ENCODE data around the gene HIVEP1. TPM values are rescaled to one million over a fixed set of nuclear protein-coding genes. Genes with fewer than 3 reads are reported as not detected.

The HIVEP1 gene
- total RNA-seq, 4 donors from 2014 or later: 14.9 to 30.6 (median 22.2) TPM

- Histone ChIP-seq H3K9me3 (no peaks in the 10 kb centered on the region), H3K4me1 (peaks cover 0 to 10% (median 0%) of the 10 kb centered on the region in 4 donors), H3K27ac (no peak overlapping the region), H3K27me3 (no peaks in the 10 kb centered on the region), H3K36me3 (no peaks in the 10 kb centered on the region), H3K4me3 (no peak overlapping the region)
- no peak for DNase-seq (ENCODE audit: low spot score in 2 of 2)
- WGBS, 2 donors: 95 to 97% methylated on average over 9 of the region's 9 CpGs
- TF ChIP-seq CTCF (IDR thresholded peaks at IDR 0.05) (no peak), EP300 (IDR thresholded peaks at IDR 0.05) (no peak), POLR2A (IDR thresholded peaks at IDR 0.05) (no peak)
These were observed 57.9 kb downstream of the HIVEP1 start for GRCh38 chr6:12069891-12070529.

GRCh38 chr6:12071064-12071615 lies 59.0 kb downstream of the HIVEP1 start:
- 83 to 90% methylated on average over 2 of the region's 2 CpGs for WGBS, 2 donors
- H3K9me3 ChIP-seq: no peaks in the 10 kb centered on the region
- H3K4me1 ChIP-seq: peaks cover 0 to 6% (median 0%) of the 10 kb centered on the region in 4 donors
- H3K36me3 ChIP-seq: no peaks in the 10 kb centered on the region
- no peak for DNase-seq (ENCODE audit: low spot score in 2 of 2)
- H3K4me3 ChIP-seq: no peak overlapping the region
- H3K27ac ChIP-seq: no peak overlapping the region
- TF ChIP-seq POLR2A (IDR thresholded peaks at IDR 0.05) (no peak), CTCF (IDR thresholded peaks at IDR 0.05) (no peak), EP300 (IDR thresholded peaks at IDR 0.05) (no peak)
- no peaks in the 10 kb centered on the region for H3K27me3 ChIP-seq

- Histone ChIP-seq H3K4me1 (peaks cover 0 to 3% (median 0%) of the 10 kb centered on the region in 4 donors), H3K9me3 (no peaks in the 10 kb centered on the region), H3K27ac (no peak overlapping the region), H3K36me3 (no peaks in the 10 kb centered on the region), H3K27me3 (no peaks in the 10 kb centered on the region), H3K4me3 (no peak overlapping the region)
- no peak for TF ChIP-seq POLR2A (IDR thresholded peaks at IDR 0.05)
- peak in 2 of 5 experiments; percentile 22 to 32 for TF ChIP-seq CTCF (IDR thresholded peaks at IDR 0.05)
- no peak for TF ChIP-seq EP300 (IDR thresholded peaks at IDR 0.05)
- DNase-seq (ENCODE audit: low spot score in 2 of 2): no peak
- WGBS, 2 donors: 57 to 62% methylated on average over 9 of the region's 9 CpGs
These were observed 63.0 kb downstream of the HIVEP1 start for GRCh38 chr6:12075067-12075563.

GRCh38 chr6:12077021-12077710 lies 65.1 kb downstream of the HIVEP1 start:
- Histone ChIP-seq H3K4me3 (no peak overlapping the region), H3K4me1 (peaks cover 0 to 11% (median 0%) of the 10 kb centered on the region in 4 donors), H3K9me3 (no peaks in the 10 kb centered on the region), H3K27me3 (no peaks in the 10 kb centered on the region), H3K27ac (no peak overlapping the region), H3K36me3 (no peaks in the 10 kb centered on the region)
- no peak for DNase-seq (ENCODE audit: low spot score in 2 of 2)
- TF ChIP-seq CTCF (IDR thresholded peaks at IDR 0.05): no peak
- TF ChIP-seq POLR2A (IDR thresholded peaks at IDR 0.05): no peak
- no peak for TF ChIP-seq EP300 (IDR thresholded peaks at IDR 0.05)
- 77 to 92% methylated on average over 9 of the region's 9 CpGs for WGBS, 2 donors

GRCh38 chr6:12078014-12078413 lies 65.9 kb downstream of the HIVEP1 start:
- no peak for TF ChIP-seq EP300 (IDR thresholded peaks at IDR 0.05)
- no peak for TF ChIP-seq POLR2A (IDR thresholded peaks at IDR 0.05)
- TF ChIP-seq CTCF (IDR thresholded peaks at IDR 0.05): no peak
- Histone ChIP-seq H3K36me3 (no peaks in the 10 kb centered on the region), H3K9me3 (no peaks in the 10 kb centered on the region), H3K4me1 (peaks cover 0 to 14% (median 0%) of the 10 kb centered on the region in 4 donors), H3K27ac (no peak overlapping the region), H3K4me3 (no peak overlapping the region), H3K27me3 (no peaks in the 10 kb centered on the region)
- no peak for DNase-seq (ENCODE audit: low spot score in 2 of 2)
- WGBS, 2 donors: 83 to 86% methylated on average over 5 of the region's 5 CpGs
